ENCODE data around the gene STK17A.
"Not testable (repeated sequence)": the region's sequence is repeated elsewhere in the genome, so short reads cannot be mapped to it uniquely, and the experiment has no call there.

Gene STK17A

DNA sequence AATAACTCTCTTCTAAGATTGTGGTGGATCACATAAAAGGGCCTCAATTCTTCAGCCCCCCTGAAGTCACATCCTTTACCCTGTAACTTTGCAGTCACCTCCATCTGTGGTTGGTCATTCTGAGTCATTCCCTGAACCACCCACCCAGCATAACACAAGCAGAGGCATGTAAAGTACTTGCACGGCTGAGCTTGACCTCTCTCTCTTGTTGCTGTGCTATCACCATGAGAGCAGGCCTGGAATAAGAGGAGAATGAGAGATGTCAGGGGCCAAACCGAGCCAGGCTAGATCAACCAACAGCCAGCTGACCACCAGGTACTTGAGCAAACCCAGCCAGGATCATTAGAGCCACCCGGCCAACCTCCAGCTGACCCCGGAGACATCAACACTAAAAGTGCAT is 13.5 kb upstream of the STK17A start:
- no peak for DNase-seq

DNA sequence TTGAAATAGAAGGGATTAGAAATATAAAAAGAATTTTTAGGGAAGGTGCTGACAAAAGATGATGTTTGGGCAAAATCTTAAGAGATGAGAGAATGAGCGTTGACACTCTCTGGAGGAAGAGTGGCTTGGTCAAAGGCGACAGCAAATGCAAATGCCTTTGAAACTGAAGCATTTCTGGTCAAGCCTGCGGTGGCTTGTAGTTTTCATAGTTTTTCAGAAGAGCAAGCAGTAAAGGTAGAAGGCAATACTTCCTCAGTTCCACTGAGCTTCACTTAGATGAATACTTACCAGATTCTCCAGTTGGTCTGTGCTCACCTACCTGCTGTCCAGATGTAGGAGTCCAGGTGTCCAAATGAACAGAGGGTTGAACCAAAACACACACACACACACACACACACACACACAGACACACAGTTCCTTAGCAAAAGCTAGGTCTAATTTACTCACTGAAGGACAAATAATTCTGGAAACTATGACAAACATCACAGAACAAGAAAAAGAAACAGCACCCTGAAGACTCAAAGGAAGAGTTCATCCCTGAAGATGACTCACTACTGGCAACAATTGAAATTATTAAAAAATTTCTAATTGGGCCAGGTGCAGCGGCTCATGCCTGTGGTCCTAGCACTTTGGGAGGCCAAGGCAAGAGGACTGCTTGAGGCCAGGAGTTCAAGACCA is 12.1 kb upstream of the STK17A start:
- no peak for DNase-seq

DNA sequence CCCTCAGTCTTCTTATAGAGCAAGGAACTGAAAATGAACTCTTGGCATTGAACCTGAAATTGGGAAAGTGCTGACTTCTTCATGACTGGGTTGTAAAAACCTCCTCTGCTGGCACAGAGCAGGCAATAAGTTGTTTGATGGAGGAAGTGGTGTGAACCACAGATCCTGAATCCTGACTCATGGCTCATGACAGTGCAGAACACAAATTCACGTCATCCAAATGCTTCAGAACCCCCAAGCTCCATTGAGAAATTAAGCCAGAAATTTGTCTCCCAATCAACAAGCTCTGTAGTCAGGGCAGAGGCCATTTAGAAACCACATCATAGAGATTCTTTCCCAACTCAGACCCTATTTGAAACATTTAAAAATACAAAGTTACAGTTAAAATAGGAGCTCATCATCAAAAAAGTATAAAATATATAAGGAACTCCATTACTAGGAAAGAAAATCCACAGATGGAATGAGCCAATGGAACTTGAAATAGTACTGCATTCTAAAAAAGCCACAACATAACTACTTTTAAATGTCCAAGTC is 10.3 kb upstream of the STK17A start:
- no peak for DNase-seq

DNA sequence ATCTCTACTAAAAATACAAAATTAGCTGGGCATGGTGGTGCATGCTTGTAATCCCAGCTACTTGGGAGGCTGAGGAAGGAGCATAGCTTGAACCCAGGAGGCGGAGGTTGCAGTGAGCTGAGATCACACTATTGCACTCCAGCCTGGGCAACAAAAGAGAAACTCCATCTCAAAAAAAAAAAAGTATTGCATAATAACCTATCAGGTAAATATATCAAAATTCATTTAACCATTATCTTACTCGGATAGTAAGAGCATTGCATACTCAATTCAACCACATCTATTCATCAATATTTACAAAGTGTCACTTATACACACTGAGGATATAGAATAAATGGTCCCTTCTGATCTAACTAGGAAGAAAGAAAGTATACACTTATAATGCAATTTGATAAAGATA is 9.1 kb upstream of the STK17A start:
- DNase-seq, result not testable (repeated sequence)

DNA sequence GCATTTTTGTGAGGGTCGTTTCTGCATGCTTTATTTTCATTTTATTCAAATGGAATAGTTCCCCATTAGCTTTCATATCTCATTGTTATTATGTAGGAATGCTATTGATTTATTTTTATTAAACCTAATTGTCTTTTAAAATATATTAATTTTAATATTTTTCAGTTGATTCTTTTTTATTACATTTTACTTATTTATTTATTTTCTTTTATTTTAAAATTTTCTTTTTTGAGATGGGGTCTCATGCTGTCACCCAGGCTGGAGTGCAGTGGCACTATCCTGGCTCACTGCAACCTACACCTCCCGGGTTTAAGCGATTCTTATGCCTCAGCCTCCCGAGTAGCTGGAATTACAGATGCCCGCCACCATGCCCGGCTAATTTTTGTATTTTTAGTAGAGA is 7.4 kb upstream of the STK17A start:
- no peak for DNase-seq

DNA sequence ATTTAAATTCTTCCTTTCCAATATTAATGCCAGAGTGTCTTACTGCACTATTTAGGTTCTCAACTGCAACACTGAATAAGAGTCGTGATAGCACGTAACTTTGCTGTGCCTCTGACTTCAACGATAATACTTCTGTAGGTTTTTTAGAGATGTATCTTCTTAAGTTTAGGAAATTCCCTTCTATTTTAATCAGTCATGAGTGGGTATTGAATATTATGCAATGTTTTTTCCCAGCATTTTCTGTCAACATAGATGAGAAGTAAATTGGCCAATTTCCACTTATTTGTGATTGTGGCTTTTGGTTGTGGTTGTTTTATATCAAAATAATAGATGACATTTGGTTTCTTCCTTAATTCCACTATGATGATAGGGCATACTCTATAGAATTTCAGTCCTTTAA is 6.7 kb upstream of the STK17A start:
- no peak for DNase-seq

DNA sequence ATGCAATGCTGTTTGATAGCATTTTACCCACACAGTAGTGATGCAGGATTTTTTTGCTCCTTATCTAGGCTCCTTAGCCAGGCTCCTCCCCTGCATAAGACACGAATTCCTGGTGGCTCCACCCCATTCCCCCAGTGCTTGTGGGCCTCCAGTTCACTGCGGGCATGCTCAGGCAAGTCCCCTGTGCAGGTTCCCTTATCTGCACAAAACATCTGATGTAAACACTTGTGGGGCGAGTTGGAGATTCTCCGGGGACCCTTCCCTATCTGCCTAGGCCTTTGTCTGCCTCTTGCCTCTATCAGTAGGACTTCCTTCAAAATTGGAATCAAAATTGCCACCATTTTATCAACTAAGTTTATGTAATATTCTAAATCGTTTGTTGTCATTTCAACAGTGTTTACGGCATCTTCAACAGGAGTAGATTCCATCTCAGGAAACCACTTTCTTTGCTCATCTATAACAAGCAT is 5.4 kb upstream of the STK17A start:
- peak; percentile 27 for DNase-seq

DNA sequence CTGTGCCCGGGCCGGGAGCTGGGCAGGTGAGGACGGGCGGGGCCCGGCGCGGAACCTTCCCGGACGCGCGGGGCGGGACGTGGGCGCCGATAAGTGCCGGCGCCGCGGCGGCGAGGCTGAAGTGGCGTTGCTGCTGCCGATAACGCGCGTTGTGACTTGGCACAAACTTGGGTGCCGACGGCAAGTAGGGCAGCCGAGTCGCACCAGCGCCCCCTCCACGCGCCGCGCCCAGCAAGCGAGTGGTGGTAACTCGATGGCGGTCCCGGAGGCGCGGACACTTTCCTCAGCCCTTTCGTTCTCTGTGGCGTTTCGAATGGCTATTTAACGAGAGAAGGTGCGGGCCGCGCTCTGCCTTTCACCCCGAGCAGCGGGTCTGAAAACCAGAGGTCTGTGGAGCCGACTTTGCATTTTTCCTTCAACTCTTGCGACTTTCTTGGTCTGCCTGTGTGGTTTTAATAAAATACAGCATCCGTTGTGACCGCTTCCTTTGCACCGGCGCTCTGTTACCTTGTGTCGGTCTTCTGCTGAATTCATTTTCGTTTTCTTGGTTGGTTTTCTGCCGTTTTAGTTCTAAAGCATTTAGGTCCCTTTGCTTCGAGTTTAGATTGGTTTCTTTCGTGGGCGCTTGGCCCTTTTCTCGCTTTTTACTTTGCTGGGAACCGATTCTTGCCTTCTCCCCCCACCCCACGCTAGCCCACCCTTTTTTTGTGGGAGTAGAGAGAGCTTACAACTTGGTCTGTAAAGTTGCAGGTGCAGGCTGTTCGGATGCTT is 701 bp downstream of the STK17A start:
- DNase-seq, result no peak

DNA sequence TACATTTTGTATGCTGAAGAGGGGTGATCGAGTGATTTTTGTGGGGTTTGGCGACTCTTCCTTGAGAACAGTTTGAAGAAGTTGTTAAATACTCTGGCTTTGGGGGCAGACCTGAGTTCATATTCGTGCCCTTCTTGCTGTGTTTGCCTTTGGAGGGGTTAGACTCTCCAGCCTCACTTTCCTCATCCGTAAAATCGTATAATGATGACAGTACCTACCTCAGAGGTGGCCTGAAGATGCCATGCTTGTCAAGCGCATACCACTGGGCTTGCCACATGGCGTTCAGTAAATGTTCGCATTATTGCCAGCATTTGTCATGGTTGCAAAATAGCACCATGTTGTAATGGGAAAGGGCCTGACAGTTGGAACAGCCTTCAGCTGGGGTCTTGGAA is 1.3 kb downstream of the STK17A start:
- no peak for DNase-seq

DNA sequence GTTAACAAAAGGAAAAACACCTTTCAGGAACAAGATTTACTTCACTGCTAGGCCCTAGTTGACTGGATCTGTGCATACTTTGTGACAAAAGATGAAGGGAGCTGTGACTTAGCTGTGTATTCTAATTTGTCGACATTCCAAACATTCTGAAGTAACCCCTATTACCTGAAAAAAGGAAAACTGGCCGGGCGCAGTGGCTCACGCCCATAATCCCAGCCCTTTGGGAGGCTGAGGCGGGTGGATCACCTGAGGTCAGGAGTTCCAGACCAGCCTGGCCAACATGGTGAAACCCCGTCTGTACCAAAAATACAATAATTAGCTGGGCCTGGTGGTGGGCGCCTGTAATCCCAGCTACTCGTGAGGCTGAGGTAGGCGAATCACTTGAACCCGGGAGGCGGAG is 1.8 kb downstream of the STK17A start:
- DNase-seq, result not testable (repeated sequence)

DNA sequence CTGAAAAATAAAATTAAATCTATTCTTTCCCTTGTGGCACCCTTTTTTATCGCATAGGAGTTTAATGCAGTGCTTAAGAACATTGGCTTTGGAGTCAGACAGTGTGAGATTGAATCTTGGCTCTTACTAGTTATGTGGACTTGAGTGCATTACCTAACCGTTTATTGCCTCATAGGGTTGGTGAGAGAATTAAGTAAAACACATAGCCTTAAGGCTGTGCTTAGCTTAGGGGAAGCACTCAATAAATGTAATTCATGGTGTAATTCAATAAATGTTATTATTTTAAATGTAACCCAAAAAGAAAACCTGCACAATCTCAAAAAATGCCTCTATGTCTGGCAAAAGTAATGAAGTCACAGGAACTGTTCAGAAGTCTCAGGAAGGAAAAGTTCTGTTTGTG is 2.7 kb downstream of the STK17A start:
- no peak for DNase-seq

DNA sequence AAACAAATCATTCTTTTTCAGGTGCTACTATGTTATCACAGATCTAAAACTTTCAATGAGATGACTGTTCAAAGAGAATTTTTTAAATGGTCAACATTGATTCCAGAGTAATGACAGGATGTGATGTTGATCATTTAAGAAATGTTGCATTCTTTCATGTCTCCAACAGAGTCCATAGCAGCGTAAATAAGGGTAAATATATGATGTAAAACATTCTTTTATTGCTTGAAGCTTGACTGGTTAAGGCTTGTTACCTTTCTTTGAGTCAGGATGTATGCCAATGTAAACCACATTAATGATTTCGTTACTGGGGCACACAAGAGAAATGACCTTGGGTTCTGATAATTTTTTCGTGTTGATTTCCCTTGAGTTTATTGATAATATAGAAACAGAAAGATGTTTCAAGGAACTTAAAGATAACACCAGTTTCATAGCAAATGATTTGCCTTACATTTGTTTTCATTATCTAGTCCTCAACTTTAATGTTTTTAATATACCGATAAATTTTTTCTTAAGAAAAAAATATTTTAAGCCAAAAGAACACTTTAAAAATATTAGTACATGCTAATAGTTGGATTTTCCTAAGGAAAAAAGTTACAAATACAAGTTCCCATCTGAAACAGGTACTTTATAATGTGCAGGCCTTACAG is 3.5 kb downstream of the STK17A start:
- peak; percentile 66 for DNase-seq

DNA sequence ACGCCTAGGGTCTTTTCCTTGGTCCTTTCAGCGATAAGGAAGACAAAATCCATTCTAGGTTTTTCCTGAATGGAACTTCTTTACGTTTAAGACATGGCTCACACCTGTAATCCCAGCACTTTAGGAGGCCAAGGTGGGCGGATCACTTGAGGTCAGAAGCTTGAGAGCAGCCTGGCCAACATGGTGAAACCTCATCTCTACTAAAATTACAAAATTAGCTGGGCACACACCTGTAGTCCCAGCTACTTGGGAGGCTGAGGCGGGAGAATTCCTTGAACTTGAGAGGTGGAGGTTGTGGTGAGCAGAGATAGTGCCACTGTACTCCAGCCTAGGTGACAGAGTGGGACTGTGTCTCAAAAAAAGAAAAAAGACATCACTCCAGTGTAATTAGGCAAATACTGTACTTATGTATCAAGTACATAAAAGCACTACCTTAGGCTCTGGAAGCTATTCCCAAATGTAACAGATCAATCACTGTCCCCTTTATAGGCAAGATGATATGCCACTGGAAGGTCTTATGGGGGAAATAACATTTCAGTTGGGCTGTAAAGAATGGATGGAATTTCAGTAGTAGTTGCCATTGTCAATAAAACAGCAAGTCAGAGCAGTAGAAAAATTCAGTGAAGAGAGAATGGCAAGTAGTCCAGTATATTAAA is 5.7 kb downstream of the STK17A start:
- DNase-seq, result no peak

DNA sequence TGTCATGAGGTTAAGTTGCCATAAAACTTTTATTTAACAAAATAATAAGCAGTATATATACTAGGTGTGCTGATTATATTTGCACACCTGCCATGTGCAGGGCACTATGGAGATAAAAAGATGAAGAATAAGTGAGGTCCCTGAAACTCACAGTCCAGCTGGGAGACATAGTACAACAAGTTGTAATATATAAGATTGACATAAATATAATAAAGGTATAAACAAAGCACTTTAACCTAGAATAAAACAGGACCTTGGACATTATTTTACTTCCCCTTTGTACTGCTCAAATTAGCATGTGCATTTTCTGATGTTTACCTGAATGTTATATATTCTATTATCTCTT is 6.2 kb downstream of the STK17A start:
- DNase-seq, result no peak

DNA sequence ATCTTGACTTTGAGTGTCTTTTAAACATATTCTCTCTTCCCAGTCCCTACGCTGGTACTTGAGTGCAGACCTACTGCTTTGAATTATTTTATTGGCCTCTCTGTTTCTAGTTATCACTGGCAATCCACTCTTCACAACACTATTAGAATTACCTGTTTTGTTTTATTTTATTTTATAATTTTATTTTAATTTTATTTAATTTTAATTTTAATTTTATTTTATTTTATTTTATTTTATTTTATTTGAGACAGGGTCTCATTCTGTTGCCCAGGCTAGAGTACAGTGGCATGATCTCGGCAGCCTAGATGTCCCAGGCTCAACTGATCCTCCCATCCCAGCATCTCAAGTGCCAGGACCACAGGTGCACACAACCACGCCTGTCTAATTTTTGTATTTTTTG is 6.8 kb downstream of the STK17A start:
- DNase-seq, result no peak

DNA sequence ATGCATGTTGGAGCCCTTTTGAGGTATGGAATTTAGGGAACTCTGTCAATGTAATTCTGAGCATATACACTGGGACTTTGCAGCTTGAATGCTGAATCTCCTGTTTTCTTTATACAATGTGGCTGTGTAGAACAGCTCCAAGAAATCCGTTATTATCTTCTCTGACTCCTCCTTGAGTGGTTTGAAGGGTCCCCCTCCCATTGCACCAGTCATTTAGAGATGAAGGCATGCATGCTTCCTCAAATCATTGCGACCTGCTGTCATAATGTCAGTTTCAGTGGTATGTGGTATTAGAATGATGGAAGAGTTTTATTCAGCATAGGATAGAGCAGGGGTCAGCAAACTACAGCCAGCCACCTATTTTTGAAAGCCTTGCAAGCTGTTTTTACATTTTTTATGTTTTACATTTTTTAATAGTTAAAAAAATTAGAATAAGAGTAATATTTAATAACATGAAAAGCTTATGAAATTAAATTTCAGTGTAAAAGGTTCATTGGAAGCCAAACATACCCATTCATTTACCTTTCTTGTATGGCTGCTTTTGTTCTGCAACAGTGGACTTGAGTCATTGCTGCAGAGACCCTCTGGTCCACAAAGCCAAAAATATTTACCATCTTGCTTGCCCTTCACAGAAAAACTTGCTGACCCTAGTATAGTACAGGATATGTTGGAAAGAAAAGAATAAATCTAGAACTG is 8.1 kb downstream of the STK17A start:
- no peak for DNase-seq

DNA sequence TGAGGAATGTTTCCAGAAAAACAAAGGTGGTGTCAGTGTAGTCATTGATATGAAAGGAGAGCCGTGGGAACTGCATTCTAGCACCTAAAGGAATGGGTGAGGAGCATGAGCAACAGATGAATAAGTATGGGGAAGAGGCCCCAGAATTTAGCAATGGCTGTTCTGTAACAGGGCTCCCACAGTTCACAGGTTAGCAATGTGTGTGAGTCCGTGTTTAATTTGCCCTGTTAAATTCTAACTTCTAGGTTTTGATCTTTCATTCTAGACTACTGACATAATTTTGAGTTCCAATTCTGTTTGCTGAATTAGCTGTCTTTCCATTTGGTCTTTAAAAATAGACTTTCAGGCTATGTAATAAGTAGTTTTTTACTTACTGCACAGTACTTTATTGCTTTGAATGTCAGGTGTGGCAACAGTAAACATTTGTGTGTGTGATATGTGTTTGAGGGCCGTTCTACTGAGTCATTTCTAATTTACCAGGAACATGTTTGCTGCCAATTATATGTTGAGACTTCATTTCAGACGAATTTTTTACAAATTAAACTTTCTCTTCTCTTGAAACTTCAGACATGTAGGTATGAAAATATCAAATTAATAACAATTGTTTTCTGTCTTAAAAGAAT is 8.8 kb downstream of the STK17A start:
- no peak for DNase-seq

DNA sequence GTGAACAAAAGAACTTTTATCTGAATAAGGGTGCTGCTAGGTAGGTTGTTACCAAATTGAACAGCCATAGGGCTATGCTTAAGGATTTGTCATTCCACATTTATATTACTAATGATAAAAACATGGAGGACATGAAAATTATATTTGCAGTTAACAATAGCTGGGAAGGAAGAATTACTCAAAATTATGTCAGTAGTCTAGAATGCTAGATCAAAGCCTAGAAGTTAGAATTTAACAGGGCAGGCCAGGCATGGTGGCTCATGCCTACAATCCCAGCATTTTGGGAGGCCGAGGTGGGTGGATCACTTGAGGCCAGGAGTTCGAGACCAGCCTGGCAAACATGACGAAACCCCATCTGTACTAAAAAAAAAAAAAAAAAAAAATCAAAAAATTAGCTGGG is 9.4 kb downstream of the STK17A start:
- no peak for DNase-seq

DNA sequence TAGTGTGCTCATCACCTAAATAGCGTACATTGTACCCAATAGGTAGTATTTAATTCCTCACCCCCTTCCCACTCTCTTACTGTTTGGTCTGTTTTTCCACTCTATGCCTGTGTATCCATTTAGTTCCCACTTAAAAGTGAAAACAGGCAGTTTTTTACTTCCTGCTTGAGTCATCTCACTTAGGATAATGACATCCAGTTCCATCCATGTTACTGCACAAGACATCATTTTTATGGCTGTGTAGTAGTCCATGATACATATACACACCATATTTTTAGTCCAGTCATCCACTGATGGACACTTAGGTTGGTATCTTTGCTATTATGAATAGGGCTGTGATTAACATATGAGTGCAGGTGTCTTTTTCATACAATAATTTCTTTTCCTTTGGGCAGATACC is 10.1 kb downstream of the STK17A start:
- no peak for DNase-seq

DNA sequence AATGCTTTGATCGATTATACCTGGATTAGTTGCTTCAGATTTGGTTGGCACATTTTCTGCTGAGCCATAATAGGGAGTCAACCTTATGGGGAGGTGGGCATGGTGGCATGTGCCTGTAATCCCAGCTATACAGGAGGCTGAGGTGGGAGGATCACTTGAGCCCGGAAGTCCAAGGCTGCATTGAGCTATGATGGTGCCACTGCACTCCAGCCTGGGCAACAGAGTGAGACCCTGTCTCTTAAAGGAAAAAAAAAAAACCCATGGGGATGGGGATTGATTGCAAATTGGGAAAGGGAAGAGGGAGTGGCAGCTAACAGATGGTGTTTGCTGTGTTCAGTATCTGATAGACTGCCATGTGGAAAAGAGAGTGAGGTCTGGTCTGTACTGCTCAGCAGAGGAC is 11.1 kb downstream of the STK17A start:
- DNase-seq, result no peak

DNA sequence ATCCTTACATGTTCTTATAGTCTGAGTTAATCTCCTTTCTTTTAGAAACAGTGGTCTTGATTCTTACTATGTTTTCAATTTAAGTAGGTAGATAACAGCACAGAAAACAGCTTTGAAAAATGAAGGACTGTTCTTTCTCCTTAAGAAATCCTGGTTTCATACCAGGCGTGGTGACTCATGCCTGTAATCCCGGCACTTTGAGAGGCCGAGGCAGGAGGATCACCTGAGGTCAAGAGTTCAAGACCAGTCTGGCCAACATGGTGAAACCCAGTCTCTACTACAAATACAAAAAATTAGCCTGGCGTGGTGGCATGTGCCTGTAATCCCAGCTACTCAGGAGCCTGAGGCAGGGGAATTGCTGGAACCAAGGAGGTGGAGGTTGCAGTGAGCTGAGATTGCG is 13.5 kb downstream of the STK17A start:
- DNase-seq, result not testable (repeated sequence)

DNA sequence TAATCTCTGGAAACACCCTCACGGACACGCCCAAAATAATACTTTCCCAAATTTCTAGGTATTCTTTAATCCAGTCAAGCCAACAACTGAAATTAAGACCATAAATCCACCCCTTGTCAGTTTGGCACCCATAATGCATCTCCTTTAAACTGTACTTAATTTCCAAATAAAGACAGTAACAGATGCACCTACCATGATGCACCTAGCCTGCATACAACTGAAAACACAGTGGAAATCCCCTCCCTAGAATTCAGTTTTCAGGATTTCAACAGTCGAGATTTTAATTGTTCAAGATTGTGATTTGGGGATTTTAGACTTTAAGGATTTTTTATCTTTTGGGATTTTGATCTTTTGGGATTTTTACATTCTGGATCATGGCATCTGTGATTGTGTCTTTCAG is 17.1 kb downstream of the STK17A start:
- no peak for DNase-seq

All from DMS153 (cell line).